Stimulated activated effector memory CD8-positive, alpha-beta T cell treated with anti-CD3 and anti-CD28 coated beads, Interleukin-12 subunit alpha, Interleukin-12 subunit beta, amount 100 ng/mL, for 72 hours (primary cell): ENCODE results near the gene PITX1.
A peak's percentile ranks its signal among the peaks of the same experiment; 100 is the strongest.

ENCODE experiments used
- ATAC-seq: fragments of 150-1000 bp; cut with Tn5 transposase; 2 replicates; pipeline ENCODE4 v1.10.0; 2021
- DNase-seq, 2 donors: peaks; one replicate each; pipeline ENCODE4 v3.0.0; 2021 to 2022; ENCODE audit warnings: low spot score in 2 of 2
- H3K27ac Mint-ChIP-seq: one replicate; pipeline ENCODE4 v1.8.0; 2022; ENCODE audit warnings: mild to moderate bottlenecking, mixed read lengths
- H3K36me3 Mint-ChIP-seq: one replicate; pipeline ENCODE4 v1.8.0; 2022; ENCODE audit warnings: mild to moderate bottlenecking, mixed read lengths
- H3K4me1 Mint-ChIP-seq: one replicate; pipeline ENCODE4 v1.8.0; 2022; ENCODE audit warnings: mixed read lengths
- H3K4me3 Mint-ChIP-seq: one replicate; pipeline ENCODE4 v1.8.0; 2022; ENCODE audit warnings: mild to moderate bottlenecking, mixed read lengths
- H3K9me3 Mint-ChIP-seq: one replicate; pipeline ENCODE4 v1.8.0; 2022; ENCODE audit warnings: mixed read lengths

PITX1 gene

DNA sequence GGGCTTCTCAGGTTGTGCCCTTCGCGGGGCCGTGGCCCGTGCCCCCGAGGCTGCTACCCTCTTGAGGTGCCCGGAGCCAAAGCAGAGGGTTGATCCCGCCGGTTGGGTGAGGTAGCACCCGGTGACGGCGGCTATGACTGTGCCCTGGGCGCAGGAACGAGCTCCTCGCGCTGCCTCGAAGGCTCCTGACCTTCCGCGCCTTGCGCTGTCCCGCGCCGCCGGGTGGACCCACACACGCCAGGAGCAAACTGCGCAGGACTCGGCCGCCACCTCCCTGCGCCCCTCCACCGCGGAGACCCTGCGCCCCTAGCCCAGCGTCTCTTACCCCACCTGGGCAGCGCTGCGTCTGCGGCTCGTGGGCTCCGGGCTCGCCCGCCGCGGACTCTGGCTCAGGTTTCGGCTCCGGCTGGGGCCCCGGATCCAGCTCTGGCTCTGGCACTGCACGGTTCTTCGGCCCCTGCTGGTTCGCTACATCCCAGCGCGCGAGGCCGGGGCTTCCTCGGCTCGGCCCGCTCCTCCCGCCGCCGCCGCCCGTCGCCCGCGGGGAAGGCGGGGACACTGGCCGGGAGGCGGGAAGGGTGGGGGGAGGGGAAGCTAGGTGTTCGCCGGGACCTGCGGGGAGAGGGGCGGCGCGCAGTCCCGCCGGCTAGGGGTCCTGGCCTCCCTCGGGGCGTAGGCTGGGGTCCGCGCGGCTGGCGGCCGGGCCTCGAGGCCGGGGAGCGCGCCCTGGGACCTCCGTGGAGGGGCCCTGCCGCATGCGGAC, 5.4 kb upstream of the PITX1 start:
- H3K4me3 Mint-ChIP-seq, result no peak overlapping the region
- peak; percentile 50 for ATAC-seq
- H3K36me3 Mint-ChIP-seq, result no peaks in the 10 kb centered on the region
- H3K9me3 Mint-ChIP-seq, result no peaks in the 10 kb centered on the region
- no peak overlapping the region for H3K27ac Mint-ChIP-seq
- DNase-seq, result no peak
- peaks cover 15% of the 10 kb centered on the region for H3K4me1 Mint-ChIP-seq

DNA sequence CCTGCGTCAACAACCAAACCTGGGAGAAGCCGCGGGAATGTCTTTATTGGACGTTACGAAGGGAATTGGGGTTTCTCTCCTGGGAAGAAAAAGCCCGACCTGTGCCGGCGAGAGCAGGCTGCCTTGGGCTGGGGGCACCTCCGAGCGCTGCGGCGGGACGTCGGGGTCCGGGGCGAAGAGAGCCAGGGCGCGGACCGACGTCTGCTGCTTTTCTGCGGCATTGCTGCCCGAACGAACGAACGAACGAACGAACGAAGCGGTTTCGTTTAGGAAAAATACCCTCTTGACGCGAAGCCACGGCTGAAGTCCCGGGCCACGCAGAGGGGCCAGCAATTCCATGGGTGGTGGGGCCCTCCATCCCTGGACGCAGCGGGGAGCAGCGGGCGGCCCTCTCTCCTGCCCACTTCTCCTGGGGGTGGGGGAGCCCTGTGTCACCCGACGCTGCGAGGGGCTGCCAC, 4.8 kb upstream of the PITX1 start:
- DNase-seq, result no peak
- Mint-ChIP-seq H3K4me1 (peaks cover 16% of the 10 kb centered on the region), H3K9me3 (no peaks in the 10 kb centered on the region), H3K4me3 (peak overlapping the region; percentile 16), H3K36me3 (no peaks in the 10 kb centered on the region), H3K27ac (no peak overlapping the region)
- ATAC-seq, result no peak

- peaks cover 19% of the 10 kb centered on the region for H3K4me1 Mint-ChIP-seq
- no peaks in the 10 kb centered on the region for H3K36me3 Mint-ChIP-seq
- DNase-seq, result no peak
- ATAC-seq, result no peak
- H3K9me3 Mint-ChIP-seq, result no peaks in the 10 kb centered on the region
- H3K4me3 Mint-ChIP-seq, result peak overlapping the region; percentile 16
- H3K27ac Mint-ChIP-seq, result no peak overlapping the region
Observed at GRCh38 chr5:135038205-135038812, 4.3 kb upstream of the PITX1 start.

- no peak for DNase-seq
- peaks cover 23% of the 10 kb centered on the region for H3K4me1 Mint-ChIP-seq
- ATAC-seq, result no peak
- no peaks in the 10 kb centered on the region for H3K36me3 Mint-ChIP-seq
- no peak overlapping the region for H3K27ac Mint-ChIP-seq
- no peaks in the 10 kb centered on the region for H3K9me3 Mint-ChIP-seq
- no peak overlapping the region for H3K4me3 Mint-ChIP-seq
Observed at GRCh38 chr5:135037519-135038204, 3.6 kb upstream of the PITX1 start.

GRCh38 chr5:135036405-135036804, 2.4 kb upstream of the PITX1 start:
- peaks cover 23% of the 10 kb centered on the region for H3K4me1 Mint-ChIP-seq
- no peak overlapping the region for H3K27ac Mint-ChIP-seq

DNA sequence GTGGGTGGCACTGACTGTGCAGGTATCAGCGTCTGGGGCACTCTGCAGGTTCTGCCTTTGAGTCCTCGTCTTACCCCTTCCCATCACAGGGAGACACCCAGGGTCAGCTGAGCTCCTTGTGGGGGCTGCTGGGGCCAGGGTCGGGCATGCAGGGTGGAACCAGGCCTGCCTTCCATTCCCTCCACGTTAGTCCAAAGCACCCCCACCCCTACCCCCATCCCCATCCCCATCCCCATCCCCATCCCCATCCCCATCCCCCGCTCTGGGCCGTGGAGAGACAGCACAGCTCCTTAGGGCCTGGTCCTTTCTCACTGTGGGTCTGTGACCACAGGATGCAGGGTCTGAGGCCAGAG, 1.6 kb upstream of the PITX1 start:
- no peaks in the 10 kb centered on the region for H3K36me3 Mint-ChIP-seq
- no peaks in the 10 kb centered on the region for H3K9me3 Mint-ChIP-seq
- no peak overlapping the region for H3K27ac Mint-ChIP-seq
- peaks cover 29% of the 10 kb centered on the region for H3K4me1 Mint-ChIP-seq
- no peak for DNase-seq
- ATAC-seq, result no peak
- H3K4me3 Mint-ChIP-seq, result peak overlapping the region; percentile 71

More at GRCh38 chr5:135036405-135036804, 2.4 kb upstream of the PITX1 start:
- no peaks in the 10 kb centered on the region for H3K36me3 Mint-ChIP-seq
- H3K4me3 Mint-ChIP-seq, result no peak overlapping the region
- H3K9me3 Mint-ChIP-seq, result no peaks in the 10 kb centered on the region
- ATAC-seq (no peak), DNase-seq (no peak)

DNA sequence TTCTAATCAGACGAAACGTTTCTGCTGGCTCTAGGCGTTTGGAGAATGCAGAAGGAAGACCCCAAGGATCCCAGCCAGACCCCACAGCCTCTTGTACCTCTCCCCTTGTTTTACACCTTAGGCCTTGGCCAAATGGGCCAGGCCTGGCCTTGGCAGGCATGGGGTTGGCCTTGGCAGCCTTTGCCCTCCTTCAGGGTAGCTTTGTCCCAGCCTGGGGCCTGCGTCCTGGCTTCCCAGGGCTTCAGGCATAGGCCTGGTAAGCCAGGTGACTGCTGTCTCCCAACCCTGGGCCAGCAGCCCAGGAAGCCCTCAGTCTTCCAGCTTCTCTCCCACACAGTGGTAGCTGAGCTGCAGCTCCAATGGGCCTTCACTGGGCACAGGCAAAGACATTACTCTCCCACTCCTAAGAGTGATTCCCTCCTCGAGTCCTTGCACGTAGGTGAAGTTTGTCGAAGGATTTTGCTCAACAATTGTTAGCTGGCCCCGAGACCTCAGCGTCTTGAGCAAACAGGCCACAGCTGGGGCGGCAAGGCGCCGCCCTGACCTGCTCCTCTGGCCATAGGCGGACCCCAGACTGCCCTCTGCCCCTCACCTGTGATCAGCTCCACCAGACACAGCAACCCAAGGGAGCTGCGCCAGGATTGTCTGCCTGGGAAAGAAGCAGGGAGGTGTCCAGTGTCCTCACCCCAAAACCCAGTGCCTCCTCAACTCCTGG, 1.1 kb upstream of the PITX1 start:
- H3K9me3 Mint-ChIP-seq, result no peaks in the 10 kb centered on the region
- no peak for DNase-seq
- H3K4me1 Mint-ChIP-seq, result peaks cover 28% of the 10 kb centered on the region
- H3K36me3 Mint-ChIP-seq, result no peaks in the 10 kb centered on the region
- peak overlapping the region; percentile 71 for H3K4me3 Mint-ChIP-seq
- ATAC-seq, result no peak
- no peak overlapping the region for H3K27ac Mint-ChIP-seq

DNA sequence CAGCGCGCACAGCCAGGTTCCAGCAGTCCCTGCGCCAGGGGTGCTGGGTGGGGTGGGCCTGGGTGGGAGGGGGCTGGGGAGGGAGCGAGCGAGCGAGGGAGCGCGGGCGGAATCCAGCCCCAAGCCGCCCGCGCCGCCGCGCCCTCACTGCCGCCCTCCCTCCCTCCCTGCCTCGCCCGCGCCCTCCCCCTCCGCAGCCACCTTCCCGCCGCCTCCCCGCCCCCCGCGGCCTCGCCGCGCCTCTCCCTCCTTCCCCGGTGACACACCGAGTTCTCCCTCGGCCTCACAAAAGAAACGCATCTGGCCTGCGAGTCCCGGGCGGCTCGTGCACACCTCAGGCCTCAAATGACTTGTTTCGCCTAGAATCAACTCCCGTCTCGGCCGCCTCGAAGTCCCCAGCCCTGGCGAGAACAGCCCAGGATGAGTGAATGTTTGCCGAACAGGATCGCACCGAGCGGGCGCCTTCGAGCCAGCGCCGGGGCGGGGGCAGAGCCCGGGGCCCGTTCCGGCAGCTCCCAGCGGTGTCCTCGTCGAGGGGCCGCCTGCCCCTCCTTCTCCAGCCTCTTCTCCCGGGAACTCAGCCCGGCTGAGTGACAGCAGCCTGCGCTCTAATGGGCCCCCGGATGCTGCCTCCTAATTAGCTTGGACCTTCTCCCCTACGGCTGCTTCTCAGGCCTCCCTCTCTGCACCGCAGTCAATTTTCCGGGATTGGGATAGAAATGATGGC, 371 bp upstream of the PITX1 start:
- Mint-ChIP-seq H3K9me3 (peaks cover 3% of the 10 kb centered on the region), H3K4me3 (peak overlapping the region; percentile 71), H3K4me1 (peaks cover 33% of the 10 kb centered on the region), H3K27ac (no peak overlapping the region), H3K36me3 (no peaks in the 10 kb centered on the region)
- ATAC-seq (no peak), DNase-seq (no peak)

- Mint-ChIP-seq H3K4me3 (peak overlapping the region; percentile 67), H3K36me3 (no peaks in the 10 kb centered on the region), H3K27ac (no peak overlapping the region), H3K9me3 (peaks cover 4% of the 10 kb centered on the region), H3K4me1 (peaks cover 36% of the 10 kb centered on the region)
- no peak for DNase-seq
- peak; percentile 24 for ATAC-seq
Observed at GRCh38 chr5:135032999-135033861, 798 bp downstream of the PITX1 start.

- DNase-seq, result no peak
- peaks cover 4% of the 10 kb centered on the region for H3K9me3 Mint-ChIP-seq
- H3K27ac Mint-ChIP-seq, result no peak overlapping the region
- H3K4me1 Mint-ChIP-seq, result peaks cover 36% of the 10 kb centered on the region
- H3K4me3 Mint-ChIP-seq, result peak overlapping the region; percentile 67
- peaks cover 2% of the 10 kb centered on the region for H3K36me3 Mint-ChIP-seq
- ATAC-seq, result no peak
Observed at GRCh38 chr5:135032695-135032998, 1.4 kb downstream of the PITX1 start.

GRCh38 chr5:135031813-135032694, 2.0 kb downstream of the PITX1 start:
- Mint-ChIP-seq H3K27ac (no peak overlapping the region), H3K4me3 (peak overlapping the region; percentile 67)
- no peak for DNase-seq

GRCh38 chr5:135030956-135031812, 2.8 kb downstream of the PITX1 start:
- Mint-ChIP-seq H3K36me3 (peaks cover 6% of the 10 kb centered on the region), H3K4me1 (peaks cover 36% of the 10 kb centered on the region), H3K27ac (no peak overlapping the region), H3K9me3 (peaks cover 4% of the 10 kb centered on the region), H3K4me3 (peak overlapping the region; percentile 50)
- ATAC-seq (peak; percentile 42), DNase-seq (no peak)

More at GRCh38 chr5:135031813-135032694, 2.0 kb downstream of the PITX1 start:
- Mint-ChIP-seq H3K36me3 (peaks cover 6% of the 10 kb centered on the region), H3K9me3 (peaks cover 4% of the 10 kb centered on the region), H3K4me1 (peaks cover 36% of the 10 kb centered on the region)
- no peak for ATAC-seq
